A549 treated with AZD2906 at 1 μM for 4 hours (cell line): ENCODE data around the gene SRPRA. TPM values are rescaled to one million over a fixed set of nuclear protein-coding genes. Genes with fewer than 3 reads are reported as not detected.

Experiments used
- total RNA-seq: library from RNA; stranded (reverse); fragments of 200-300 nt; extraction: Qiagen RNA extraction; gene quantifications from 5 replicates; pipeline ENCODE4 v1.2.3, GENCODE V29; 2022

SRPRA gene, protein sequence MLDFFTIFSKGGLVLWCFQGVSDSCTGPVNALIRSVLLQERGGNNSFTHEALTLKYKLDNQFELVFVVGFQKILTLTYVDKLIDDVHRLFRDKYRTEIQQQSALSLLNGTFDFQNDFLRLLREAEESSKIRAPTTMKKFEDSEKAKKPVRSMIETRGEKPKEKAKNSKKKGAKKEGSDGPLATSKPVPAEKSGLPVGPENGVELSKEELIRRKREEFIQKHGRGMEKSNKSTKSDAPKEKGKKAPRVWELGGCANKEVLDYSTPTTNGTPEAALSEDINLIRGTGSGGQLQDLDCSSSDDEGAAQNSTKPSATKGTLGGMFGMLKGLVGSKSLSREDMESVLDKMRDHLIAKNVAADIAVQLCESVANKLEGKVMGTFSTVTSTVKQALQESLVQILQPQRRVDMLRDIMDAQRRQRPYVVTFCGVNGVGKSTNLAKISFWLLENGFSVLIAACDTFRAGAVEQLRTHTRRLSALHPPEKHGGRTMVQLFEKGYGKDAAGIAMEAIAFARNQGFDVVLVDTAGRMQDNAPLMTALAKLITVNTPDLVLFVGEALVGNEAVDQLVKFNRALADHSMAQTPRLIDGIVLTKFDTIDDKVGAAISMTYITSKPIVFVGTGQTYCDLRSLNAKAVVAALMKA
- total RNA-seq = 57.1 to 61.3 TPM (median 58.8 TPM) in 5 replicates

GRCh38 chr11:126268708-126269579 lies at the start of gene SRPRA, which contains the start of gene FOXRED1:
TSS of gene SRPRA (minus strand) at chr11:126268895. CDS start at chr11:126268804, 91 bp downstream.
TSS of gene FOXRED1 (plus strand) at chr11:126269154. CDS start at chr11:126269207, 53 bp downstream.

GRCh38 chr11:126303623-126304456 lies 35.1 kb upstream of the SRPRA start, which contains the start of gene DCPS:
TSS of gene DCPS (plus strand) at chr11:126304060. CDS start at chr11:126304081, 21 bp downstream.

GRCh38 chr11:126282736-126283591 lies 14.3 kb upstream of the SRPRA start, which contains the start of gene TIRAP:
TSS of gene TIRAP (plus strand) at chr11:126283093. CDS start at chr11:126290895, 7,802 bp downstream.

Other genes with a start within 250 kb of the SRPRA start
- 1.6 to 2.6 TPM (median 1.9 TPM) in 5 replicates for gene CDON, start 206.0 kb downstream of the SRPRA start, total RNA-seq
- 15.9 to 17.4 TPM (median 16.5 TPM) in 5 replicates for gene RPUSD4, start 57.2 kb downstream of the SRPRA start, total RNA-seq
- gene FAM118B, start 57.1 kb downstream of the SRPRA start, total RNA-seq = 13.9 to 17.3 TPM (median 14.8 TPM) in 5 replicates
- 20.7 to 24.9 TPM (median 22.8 TPM) in 5 replicates for gene FOXRED1, start 259 bp upstream of the SRPRA start, total RNA-seq
- 5.3 to 6.9 TPM (median 6.3 TPM) in 5 replicates for gene TIRAP, start 14.2 kb upstream of the SRPRA start, total RNA-seq
- 17.1 to 19.9 TPM (median 18.3 TPM) in 5 replicates for gene DCPS, start 35.2 kb upstream of the SRPRA start, total RNA-seq
- 30.6 to 32.4 TPM (median 30.7 TPM) in 5 replicates for gene ST3GAL4, start 86.8 kb upstream of the SRPRA start, total RNA-seq